H1 (cell line): ENCODE data around the gene DHX38. TPM values are rescaled to one million over a fixed set of nuclear protein-coding genes. Genes with fewer than 3 reads are reported as not detected.

Experiments used
- CTBP2 ChIP-seq: IDR thresholded peaks from 2 replicates; pipeline ENCODE4 v1.7.0; 2011; ENCODE audit warnings: borderline replicate concordance, mild to moderate bottlenecking, moderate library complexity, mixed read lengths, low read length; ENCODE audit not compliant: insufficient read depth, insufficient read length
- KDM5A ChIP-seq: fragments of 200-600 bp; IDR thresholded peaks from 2 replicates; pipeline ENCODE4 v1.7.1; 2012; ENCODE audit warnings: mild to moderate bottlenecking, low read length, inconsistent platforms, mixed read lengths
- POU5F1 ChIP-seq: IDR thresholded peaks from 2 replicates; pipeline ENCODE4 v1.6.1; 2011; ENCODE audit warnings: low read depth, mild to moderate bottlenecking, low read length, moderate library complexity
- SUZ12 ChIP-seq: fragments of 200-600 bp; sonication (generic); IDR thresholded peaks from 2 replicates; pipeline ENCODE4 v1.6.1; 2012; ENCODE audit warnings: mild to moderate bottlenecking, inconsistent platforms, low read length, moderate library complexity, mixed read lengths
- YY1 ChIP-seq: IDR thresholded peaks from 2 replicates; pipeline ENCODE4 v1.6.1; 2011; ENCODE audit warnings: low read depth, mild to moderate bottlenecking, low read length
- polyA plus RNA-seq, 7 experiments: library from polyadenylated mRNA; depleted of rRNA in 3 of 7; stranded (reverse) in 5 of 7; unstranded in 2 of 7; fragments of >200 nt in 5 of 7; fragments of 200-250 nt in 2 of 7; gene quantifications; 1 replicate in 5 of 7; 2 replicates in 1 of 7; 4 replicates in 1 of 7; pipeline versions ENCODE4 v1.2.1 to v1.2.3, GENCODE V29; 2011 to 2013; ENCODE audit warnings: missing spikeins in 2 of 7, mixed read lengths in 2 of 7
- total RNA-seq: library from RNA; stranded (reverse); fragmentation: NEBNext Ultra II Directional; extraction: Animal tissue kit (Norgen Biotek cat#: 25700); gene quantifications from 2 replicates; pipeline ENCODE4 v1.2.1, GENCODE V29; 2021
- TF ChIP-seq, protein P1 (sequence below): IDR thresholded peaks from 2 replicates; pipeline ENCODE4 v1.6.1; 2011; ENCODE audit warnings: low read length, improper control_type of control experiment

DHX38 gene
- total and polyA plus RNA-seq, 2 of the 8 experiments (the other 6 are each of a cell fraction or from before 2014, with no cell fraction given): 27.3 to 53.5 TPM

DNA sequence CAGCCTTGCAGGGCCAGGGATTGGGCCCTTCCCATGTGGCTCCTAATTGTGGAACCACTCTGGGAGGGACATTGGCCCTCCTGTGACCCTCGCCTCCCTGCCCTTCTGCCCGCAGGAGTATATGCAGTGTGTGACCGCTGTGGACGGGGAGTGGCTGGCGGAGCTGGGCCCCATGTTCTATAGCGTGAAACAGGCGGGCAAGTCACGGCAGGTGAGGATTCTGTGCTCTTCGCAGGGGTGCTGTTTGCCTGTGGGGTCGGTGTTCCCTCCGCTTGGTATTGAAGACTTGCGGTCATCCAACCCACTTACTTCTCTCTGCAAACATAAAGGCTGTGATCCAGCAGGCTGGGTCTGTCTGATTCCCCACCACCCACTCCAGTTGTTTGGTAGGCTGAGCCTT, 15.7 kb downstream of the DHX38 start (continued):
- TF ChIP-seq CTBP2: no peak
- no peak for TF ChIP-seq POU5F1
- TF ChIP-seq, protein P1, sequence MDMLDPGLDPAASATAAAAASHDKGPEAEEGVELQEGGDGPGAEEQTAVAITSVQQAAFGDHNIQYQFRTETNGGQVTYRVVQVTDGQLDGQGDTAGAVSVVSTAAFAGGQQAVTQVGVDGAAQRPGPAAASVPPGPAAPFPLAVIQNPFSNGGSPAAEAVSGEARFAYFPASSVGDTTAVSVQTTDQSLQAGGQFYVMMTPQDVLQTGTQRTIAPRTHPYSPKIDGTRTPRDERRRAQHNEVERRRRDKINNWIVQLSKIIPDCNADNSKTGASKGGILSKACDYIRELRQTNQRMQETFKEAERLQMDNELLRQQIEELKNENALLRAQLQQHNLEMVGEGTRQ: no peak
- no peak for TF ChIP-seq YY1
- no peak for TF ChIP-seq KDM5A
- no peak for TF ChIP-seq SUZ12
